T-helper 2 cell treated with Interferon-gamma antibody and Interleukin-4, amounts not matched to agents 100 ng/mL and 5 ng/mL, for 36 hours (primary cell): Measurements from ENCODE around the gene ZNF846. TPM values are rescaled to one million over a fixed set of nuclear protein-coding genes. Genes with fewer than 3 reads are reported as not detected.
"Not testable (repeated sequence)": the region's sequence is repeated elsewhere in the genome, so short reads cannot be mapped to it uniquely, and the experiment has no call there.

Experiments used
- intact Hi-C: fragments of 100-400 bp; cut with micrococcal nuclease; formaldehyde crosslinking; loops from one replicate; pipeline ENCODE4 v1.15.1; 2023
- total RNA-seq: library from RNA; stranded (reverse); gene quantifications from 2 replicates; pipeline ENCODE4 v1.2.3, GENCODE V29; 2022

The ZNF846 gene
- 5.9 and 6.5 TPM in 2 replicates for total RNA-seq

GRCh38 chr19:9768175-9769112 is at the start of gene ZNF846:
TSS of gene ZNF846 (minus strand) at chr19:9768738. CDS start at chr19:9764950, 3,788 bp downstream.
- intact Hi-C loops, result loop anchor here (1.0 to 5.0 kb wide), 6 partner anchors 17 to 446 kb away; partner anchors contain the start of genes FBXL12, ZNF266, ZNF559 and ZNF561

DNA sequence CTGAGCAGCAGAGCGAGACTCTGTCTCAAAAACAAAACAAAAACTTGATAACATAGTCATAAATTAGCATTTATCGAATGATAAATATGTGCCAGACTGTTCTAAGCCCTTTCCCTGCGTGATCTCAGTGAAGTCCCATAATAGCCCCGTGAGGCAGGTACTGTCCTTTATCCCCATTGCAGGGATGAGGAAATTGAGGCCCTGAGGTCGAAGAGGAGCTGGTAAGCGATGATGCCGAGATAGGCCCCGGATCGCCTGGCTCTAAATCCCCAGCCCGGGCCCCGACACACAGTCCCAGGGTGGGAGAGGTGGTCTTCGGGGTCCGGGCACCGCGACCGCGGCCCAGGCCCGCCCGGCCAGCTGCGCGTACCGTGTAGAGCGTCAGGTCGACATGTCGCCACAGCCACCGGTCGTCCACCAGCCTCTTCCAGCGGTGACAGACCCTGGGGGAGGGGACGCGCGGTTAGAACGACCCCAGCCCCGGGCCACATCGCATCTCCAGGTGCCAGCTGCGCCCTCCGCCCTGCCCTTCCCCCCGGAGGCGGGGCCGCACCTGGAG is 49.7 kb upstream of the ZNF846 start:
- intact Hi-C loops, result loop anchor here (2.0 kb wide), 2 partner anchors 49 to 677 kb away; partner anchors contain the start of genes ZNF317 and ZNF846

DNA sequence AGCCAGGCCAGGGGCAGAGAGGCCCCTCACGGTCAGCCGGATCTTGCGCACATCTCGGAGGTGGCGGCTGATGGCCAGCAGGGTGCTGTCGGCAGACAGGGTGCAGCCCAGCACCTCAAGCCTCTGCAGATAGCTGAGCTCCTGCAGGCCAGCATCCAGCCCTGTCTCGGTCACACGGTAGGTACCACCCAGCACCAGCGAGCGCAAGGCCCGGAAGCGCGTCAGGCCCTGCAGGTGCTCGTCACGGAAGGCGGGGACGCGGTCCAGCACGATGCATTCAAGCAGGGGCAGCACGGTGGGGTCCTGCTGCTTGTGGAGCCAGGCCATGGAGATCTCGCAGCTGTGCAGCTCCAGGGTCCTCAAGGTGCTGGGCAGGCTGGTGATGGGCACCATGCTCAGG is 42.6 kb upstream of the ZNF846 start:
- intact Hi-C loops, result no loop called here

- intact Hi-C loops, result no loop called here
Measured at GRCh38 chr19:9808855-9809824, 40.6 kb upstream of the ZNF846 start.

DNA sequence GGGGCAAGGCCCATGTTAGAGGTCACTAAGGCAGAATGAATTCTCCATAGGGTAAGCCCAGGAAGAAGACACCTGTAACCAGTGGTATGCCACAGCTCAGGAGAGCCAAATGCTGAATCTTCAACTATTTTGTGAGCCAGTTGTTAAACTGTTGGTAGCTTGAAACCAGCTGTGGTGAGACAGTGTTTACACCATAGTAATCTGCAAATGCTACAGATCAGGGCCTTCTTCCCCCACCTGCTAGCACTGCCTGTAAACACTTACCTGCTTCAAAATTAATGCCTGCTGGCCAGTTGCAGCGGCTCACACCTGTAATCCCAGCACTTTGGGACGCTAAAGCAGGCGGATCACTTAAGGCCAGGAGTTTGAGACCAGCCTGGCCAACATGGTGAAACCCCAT is 38.3 kb upstream of the ZNF846 start:
- intact Hi-C loops, result no loop called here

DNA sequence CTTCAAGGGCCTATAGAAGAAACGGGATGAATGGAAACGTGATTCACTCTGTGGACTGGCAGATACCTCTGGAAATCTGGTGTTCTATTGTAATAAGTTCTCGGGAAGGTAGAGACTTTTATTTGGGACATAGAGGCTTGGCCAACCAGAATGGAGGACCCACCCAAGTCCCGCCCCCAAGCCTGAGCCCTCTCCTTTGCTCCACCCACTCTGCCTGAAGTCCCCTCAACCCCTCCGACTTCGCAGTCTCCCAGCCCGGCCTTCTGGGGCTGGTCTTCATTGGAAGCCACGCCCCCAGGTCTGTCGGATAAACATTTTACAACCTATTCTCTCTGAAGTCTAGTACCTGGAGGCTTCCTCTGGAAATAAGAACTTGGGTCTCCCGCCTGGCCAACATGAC is 33.4 kb upstream of the ZNF846 start:
- intact Hi-C loops, result no loop called here

DNA sequence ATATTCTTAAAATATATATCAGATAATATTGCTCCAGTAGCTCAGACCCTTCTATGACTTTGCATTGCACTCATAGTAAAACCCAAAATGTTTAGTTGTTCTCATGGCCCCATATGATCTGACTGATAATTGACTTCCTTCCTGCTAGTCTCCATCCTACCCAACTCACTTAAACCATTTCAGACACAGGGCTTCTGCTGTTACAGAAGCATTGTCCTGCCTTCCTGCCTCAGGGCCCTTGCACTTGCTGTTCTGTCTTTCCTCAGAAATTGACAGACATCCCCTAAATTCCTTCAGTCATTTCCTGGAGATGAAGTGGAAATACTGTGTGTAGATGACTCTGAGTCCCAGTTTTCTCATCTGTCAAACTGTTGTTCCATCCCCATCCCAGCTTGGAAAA is 30.6 kb upstream of the ZNF846 start:
- intact Hi-C loops, result loop anchor here (10.0 kb wide), 1 partner anchor 1874 kb away; the partner anchor contains the start of genes CTXN1 and SNAPC2

GRCh38 chr19:9797871-9798270 is 29.3 kb upstream of the ZNF846 start:
- intact Hi-C loops, result loop anchor here (2.0 to 10.0 kb wide), 2 partner anchors 177 to 1873 kb away; partner anchors contain the start of genes CTXN1, SNAPC2 and ZNF561

DNA sequence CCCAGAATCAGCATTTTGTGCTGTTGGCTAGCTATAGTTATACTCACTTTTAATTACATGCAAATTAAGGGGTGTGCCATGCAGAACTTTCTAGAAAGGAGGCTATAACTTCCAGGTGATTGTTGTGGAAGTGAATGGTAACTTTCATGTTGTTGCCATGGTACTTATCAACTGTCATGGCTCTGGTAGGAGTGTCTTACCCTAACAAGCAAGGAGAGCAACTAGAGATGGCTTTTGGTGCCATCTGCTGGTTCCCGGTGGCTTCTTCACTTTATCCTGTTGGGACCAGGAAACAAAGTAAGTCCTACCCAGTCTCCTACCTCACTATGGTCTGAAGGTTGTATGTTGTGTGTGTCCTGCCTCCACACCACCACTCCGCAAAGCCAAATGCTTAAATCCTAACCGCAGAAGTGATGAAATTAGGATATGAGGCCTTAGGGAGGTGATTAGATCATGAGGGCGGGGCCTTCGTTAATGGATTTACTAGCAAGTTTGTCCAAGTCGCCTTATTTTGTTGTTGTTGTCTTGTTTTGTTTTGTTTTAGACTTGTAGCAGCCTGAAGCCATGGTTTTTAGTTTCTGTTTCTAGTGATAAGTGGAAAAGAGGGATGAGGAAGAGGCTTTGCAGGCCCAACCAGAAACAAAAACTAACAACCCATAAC is 27.7 kb upstream of the ZNF846 start:
- intact Hi-C loops, result loop anchor here (1.0 to 10.0 kb wide), 7 partner anchors 23 to 1871 kb away; partner anchors contain the start of genes CTXN1, FBXL12, SNAPC2 and ZNF266

DNA sequence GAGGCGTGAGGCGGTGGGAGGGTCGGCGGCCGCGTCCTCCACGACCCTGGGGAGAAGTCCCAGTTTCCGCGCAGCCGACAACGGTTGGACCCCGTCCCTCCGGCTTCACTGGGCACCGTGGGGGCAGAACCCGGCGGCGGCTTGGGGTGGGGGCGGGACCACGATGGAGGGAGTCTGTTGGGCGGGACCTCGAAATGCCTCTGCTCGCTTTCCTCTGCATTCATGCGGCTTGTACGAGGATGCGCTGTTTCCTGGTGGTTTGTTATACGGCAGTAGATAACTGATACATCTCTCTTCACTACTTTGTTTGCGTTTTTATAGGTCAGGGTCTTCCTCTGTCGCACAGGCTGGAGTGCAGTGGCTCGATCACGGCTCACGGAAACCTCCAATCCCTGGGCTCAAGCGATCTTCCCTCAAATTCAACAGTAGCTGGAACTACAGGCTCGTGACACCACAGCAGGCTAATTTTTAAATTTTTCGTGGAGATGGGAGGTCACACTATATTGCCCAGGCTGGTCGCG is 24.6 kb upstream of the ZNF846 start:
- intact Hi-C loops, result loop anchor here (2.0 to 10.0 kb wide), 3 partner anchors 116 to 1868 kb away; partner anchors contain the start of genes CTXN1, SNAPC2, ZNF317 and ZNF562

- intact Hi-C loops, result loop anchor here (1.0 to 10.0 kb wide), 5 partner anchors 27 to 1868 kb away; partner anchors contain the start of genes CTXN1, FBXL12, SNAPC2 and ZNF317
Measured at GRCh38 chr19:9792206-9793070, 23.9 kb upstream of the ZNF846 start.

DNA sequence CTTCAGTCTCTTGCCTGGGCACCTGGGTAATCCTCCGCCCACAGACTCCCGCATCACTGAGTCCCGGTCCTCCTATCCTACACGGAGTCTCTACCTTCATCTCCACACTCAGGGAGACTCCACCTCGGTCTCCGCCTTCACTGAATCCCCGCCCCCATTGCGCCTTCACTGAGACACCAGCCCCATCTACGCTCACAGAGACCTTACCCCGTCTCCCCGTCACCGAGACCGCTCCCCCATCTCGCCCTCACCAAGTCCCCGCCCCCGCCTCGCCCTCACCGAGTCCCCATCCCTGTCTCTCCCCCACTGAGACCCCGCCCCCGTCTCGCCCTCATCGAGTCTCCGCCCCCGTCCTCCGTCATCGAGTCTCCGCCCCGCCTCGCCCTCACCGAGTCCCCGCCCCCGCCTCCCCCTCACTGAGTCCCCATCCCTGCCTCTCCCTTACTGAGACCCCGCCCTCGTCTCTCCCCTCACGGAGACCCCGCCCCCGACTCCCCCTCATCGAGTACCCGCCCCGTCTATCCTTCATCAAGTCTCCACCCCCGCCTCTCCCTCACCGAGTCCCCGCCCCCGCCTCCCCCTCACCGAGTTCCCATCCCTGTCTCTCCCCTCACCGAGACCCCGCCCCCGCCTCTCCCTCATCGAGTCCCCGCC is 23.1 kb upstream of the ZNF846 start:
- intact Hi-C loops, result loop anchor here (1.0 to 10.0 kb wide), 6 partner anchors 28 to 1867 kb away; partner anchors contain the start of genes CTXN1, FBXL12, PIN1 and SNAPC2

GRCh38 chr19:9791073-9791367 is 22.5 kb upstream of the ZNF846 start:
- intact Hi-C loops, result loop anchor here (1.0 to 10.0 kb wide), 3 partner anchors 44 to 1866 kb away; partner anchors contain the start of genes CTXN1, PIN1, SNAPC2 and ZNF562

- intact Hi-C loops, result not testable (repeated sequence)
Measured at GRCh38 chr19:9789579-9789978, 21.0 kb upstream of the ZNF846 start.

- intact Hi-C loops, result no loop called here
Measured at GRCh38 chr19:9789066-9789465, 20.5 kb upstream of the ZNF846 start.

DNA sequence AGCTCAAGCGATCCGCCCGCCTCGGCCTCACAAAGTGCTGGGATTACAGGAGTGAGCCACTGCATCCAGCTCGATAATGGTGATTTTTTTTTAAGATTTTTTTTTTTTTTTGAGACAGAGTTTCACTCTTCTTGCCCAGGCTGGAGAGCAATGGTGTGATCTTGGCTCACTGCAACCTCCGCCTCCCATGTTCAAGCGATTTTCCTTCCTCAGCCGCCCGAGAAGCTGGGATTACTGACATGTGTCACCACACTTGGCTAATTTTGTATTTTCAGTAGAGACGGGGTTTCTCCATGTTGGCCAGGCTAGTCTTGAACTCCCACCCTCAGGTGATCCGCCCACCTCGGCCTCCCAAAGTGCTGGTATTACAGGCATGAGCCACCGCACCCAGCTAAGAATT is 20.1 kb upstream of the ZNF846 start:
- intact Hi-C loops, result not testable (repeated sequence)

- intact Hi-C loops, result no loop called here
Measured at GRCh38 chr19:9786819-9787218, 18.3 kb upstream of the ZNF846 start.

GRCh38 chr19:9786342-9786741 is 17.8 kb upstream of the ZNF846 start:
- intact Hi-C loops, result no loop called here
